HG02642 (cell line): ENCODE results near the gene OR4F6.

Experiments
- ATAC-seq: cut with Tn5 transposase; IDR thresholded peaks from one replicate; pipeline ENCODE4 v1.9.1; 2021; ENCODE audit warnings: mild to moderate bottlenecking; ENCODE audit not compliant: unreplicated experiment, poor library complexity

The OR4F6 gene

DNA sequence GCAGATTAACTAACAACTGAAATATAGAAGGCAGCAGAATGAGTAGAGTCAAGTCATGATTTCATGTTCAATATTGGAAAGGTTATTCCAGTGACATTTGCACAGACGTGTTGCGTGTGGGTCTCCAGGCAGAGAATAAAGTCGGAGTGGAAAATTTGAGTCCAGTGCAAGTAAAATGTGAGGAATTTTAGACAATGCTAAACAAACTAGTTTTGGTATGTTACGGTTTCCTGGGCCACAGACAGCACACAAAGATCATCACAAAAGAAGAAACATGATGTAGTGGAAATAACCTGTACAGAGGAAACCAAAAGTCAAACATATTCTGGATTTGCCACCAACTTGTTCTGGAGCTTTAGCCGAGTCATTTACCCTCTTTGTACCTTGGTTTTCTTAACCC, 367 bp downstream of the OR4F6 start:
- no peak for ATAC-seq

DNA sequence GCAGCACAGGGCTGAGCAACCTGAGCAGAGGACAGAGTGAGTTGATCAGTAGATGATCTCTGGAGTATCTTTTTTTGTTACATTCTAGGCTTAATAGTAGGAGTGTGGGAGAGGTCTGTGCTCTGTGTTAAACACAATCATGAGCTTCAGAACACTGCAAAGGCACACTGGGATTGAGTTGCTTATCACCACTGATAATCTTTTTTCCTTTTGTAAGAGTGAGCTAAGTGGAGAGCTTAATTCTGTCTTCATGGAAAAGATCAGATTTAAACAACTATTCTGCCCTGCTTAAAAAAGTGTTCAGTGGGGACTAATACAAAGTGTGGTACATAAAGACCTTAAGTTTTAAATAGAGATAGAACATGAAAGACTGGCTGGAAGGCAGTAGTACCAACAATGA, 1.1 kb downstream of the OR4F6 start:
- no peak for ATAC-seq

GRCh38 chr15:101804941-101805340, 1.6 kb downstream of the OR4F6 start:
- ATAC-seq = no peak

- no peak for ATAC-seq
Measured at GRCh38 chr15:101805605-101806345, 2.5 kb downstream of the OR4F6 start.

DNA sequence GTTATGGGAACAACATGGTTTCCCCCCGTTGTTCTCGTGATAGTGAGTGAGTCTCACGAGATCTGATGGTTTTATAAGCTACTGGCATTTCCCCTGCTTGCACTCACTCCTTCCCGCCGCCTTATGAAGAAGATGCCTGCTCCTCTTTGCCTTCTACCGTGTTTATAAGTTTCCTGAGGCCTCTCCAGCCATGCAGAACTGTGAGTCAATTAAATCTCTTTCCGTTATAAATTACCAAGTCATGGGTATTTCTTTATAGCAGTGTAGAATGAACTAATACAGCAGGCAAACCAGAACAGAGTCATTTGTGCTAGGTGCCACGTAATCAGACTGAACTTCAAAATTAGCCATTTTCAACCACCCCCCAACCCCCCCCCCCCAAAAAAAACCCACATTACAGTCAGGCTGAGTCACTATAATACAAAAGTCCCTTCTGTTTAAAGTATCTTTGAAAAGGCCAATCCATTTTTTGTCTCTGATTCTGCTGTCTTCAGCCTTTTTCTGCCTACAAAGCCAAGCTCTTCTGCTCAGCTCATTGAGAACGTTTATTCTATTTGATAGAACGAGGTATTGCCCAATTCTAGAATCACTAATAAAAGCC, 4.1 kb downstream of the OR4F6 start:
- no peak for ATAC-seq

DNA sequence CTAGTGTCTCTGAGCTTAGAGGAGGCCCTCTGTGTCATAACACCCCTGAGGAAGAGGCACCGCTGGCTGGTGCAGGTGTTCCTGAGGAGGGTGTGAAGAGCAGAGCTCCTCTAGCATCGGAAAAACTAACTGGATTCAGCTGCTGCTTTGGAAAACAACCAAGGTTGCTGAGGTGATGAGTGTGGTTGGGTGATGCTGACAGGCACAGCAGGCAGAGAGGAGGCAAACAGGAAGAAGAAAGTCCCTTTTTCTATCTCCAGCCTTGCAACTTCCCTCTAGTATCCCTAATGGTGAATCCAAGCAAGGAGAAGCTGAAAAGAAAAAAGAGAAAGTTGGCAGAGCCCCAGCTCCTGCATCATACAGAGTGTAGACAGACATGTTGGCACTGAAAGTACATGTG, 4.9 kb downstream of the OR4F6 start:
- ATAC-seq = no peak

DNA sequence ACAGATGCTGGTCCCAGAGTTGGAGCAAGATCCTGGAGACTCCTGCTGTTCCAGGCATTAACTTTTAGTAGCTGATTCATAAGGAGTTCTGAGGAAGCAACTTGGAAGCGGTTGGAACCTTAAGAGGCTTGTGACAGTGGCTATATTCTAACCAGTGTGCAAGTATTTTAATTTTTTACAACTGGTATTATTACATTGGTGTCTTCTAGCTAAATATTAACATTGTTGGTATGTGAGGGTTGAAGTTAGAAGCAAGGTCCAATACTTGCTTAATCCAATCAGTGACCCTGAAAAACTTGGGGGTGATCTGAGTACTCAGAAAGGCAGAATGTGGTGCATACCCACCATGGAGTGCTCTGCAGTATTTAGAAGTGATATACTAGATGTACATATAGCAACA, 7.1 kb downstream of the OR4F6 start:
- ATAC-seq = no peak

- ATAC-seq = no peak
Measured at GRCh38 chr15:101810876-101811275, 7.6 kb downstream of the OR4F6 start.

- no peak for ATAC-seq
Measured at GRCh38 chr15:101811902-101812301, 8.6 kb downstream of the OR4F6 start, which contains the start of gene OR4F15. Gene OR4F15, plus strand, starts transcription at chr15:101812202. Its CDS starts 5,985 bp downstream, at chr15:101818187.

- no peak for ATAC-seq
Measured at GRCh38 chr15:101813803-101814534, 10.7 kb downstream of the OR4F6 start.

- no peak for ATAC-seq
Measured at GRCh38 chr15:101820781-101821180, 17.5 kb downstream of the OR4F6 start.

GRCh38 chr15:101827257-101827656, 23.9 kb downstream of the OR4F6 start:
- ATAC-seq = no peak

DNA sequence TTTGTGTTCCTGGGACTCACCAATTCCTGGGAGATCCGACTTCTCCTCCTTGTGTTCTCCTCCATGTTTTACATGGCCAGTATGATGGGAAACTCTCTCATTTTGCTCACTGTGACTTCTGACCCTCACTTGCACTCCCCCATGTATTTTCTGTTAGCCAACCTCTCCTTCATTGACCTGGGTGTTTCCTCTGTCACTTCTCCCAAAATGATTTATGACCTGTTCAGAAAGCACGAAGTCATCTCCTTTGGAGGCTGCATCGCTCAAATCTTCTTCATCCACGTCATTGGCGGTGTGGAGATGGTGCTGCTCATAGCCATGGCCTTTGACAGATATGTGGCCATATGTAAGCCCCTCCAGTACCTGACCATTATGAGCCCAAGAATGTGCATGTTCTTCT, 25.5 kb downstream of the OR4F6 start:
- no peak for ATAC-seq

DNA sequence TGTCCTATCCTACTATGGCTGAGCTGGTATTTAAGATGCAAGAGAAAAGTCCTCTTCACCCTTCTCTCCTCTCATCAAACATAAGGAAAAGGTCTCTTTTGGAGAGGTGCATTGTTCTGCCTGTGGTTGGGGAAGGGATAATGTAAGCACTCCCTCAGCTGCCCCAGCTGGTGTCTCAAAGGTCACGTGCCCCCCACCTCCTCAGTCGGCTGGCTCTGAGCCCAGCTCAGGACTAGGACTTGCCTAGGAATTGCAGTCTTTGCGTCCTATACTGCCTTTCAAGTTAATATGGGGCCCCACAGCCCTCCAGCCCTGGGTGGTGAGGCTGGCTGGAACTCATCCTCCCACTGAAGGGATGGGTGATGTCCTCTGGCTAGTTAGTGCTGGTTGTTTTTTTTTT, 38.3 kb downstream of the OR4F6 start:
- ATAC-seq = no peak

GRCh38 chr15:101844916-101845315, 41.6 kb downstream of the OR4F6 start:
- no peak for ATAC-seq

DNA sequence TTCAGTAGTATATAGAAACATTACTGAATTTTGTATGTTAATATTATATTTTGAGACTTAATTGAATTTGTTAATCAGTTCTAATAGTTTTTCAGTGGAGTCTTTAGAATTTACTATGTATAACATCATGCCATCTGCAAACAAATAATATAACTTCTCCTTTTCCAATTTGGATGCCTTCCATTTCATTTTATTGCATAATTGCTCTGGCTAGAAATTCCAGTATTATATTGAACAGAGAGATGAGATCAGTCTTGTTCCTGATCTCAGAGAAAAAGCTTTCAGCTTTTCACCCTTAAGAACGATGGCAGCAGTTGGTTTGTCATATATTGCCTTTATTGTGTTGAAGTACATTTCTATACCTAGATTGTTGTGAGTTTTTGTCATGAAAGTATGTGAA, 49.0 kb downstream of the OR4F6 start:
- ATAC-seq = no peak
